Right lobe of liver (tissue), 6 donors: Measurements from ENCODE around the gene SH3PXD2A. TPM values are rescaled to one million over a fixed set of nuclear protein-coding genes. Genes with fewer than 3 reads are reported as not detected.
A peak's percentile ranks its signal among the peaks of the same experiment; 100 is the strongest.

ENCODE experiments used
- ATAC-seq, 4 donors: fragments of 200-7000 bp; cut with Tn5 transposase; one replicate each; pipeline ENCODE4 v1.9.1; 2020; ENCODE audit warnings: mild to moderate bottlenecking in 4 of 4, moderate library complexity in 4 of 4
- DNase-seq, 3 donors: peaks; one replicate each; pipeline ENCODE4 v3.0.0-alpha.2; 2020
- H3K27ac ChIP-seq, 3 donors: fragments of 200-600 bp; one replicate each; pipeline ENCODE4 v1.8.0; 2022
- H3K27me3 ChIP-seq, 2 donors: fragments of 200-600 bp; one replicate each; pipeline ENCODE4 v1.8.0; 2022
- H3K36me3 ChIP-seq, 4 donors: fragments of 200-600 bp; sonication (generic) in 1 of 4; one replicate each; pipeline versions ENCODE4 v1.5.1 to v1.8.0; 2017 to 2022; ENCODE audit warnings: control low read depth in 1 of 4
- H3K4me1 ChIP-seq, 4 donors: fragments of 200-600 bp; sonication (generic) in 1 of 4; one replicate each; pipeline versions ENCODE4 v1.5.1 to v1.8.0; 2017 to 2022; ENCODE audit warnings: control low read depth in 1 of 4
- H3K4me3 ChIP-seq, 3 donors: fragments of 200-600 bp; one replicate each; pipeline ENCODE4 v1.8.0; 2022
- H3K9me3 ChIP-seq, 4 donors: fragments of 200-600 bp; sonication (generic) in 1 of 4; one replicate each; pipeline versions ENCODE4 v1.5.1 to v1.8.0; 2017 to 2022; ENCODE audit warnings: control low read depth in 1 of 4
- CTCF ChIP-seq, 4 donors: fragments of 200-600 bp in 3 of 4; fragments of 450-650 bp in 1 of 4; IDR thresholded peaks; one replicate each; pipeline versions ENCODE4 v1.5.1 to v1.8.0; 2016 to 2022; ENCODE audit warnings: antibody characterized with exemption in 4 of 4, mild to moderate bottlenecking in 2 of 4
- POLR2A ChIP-seq: fragments of 450-650 bp; IDR thresholded peaks from one replicate; pipeline ENCODE4 v1.6.1; 2017; ENCODE audit warnings: antibody characterized with exemption, mild to moderate bottlenecking
- WGBS: methylation state at CpG from one replicate; pipeline ENCODE4 v1.1.6; 2018; ENCODE audit warnings: low coverage, low lambda C conversion rate; ENCODE audit not compliant: insufficient coverage; ENCODE audit errors: missing lambda C conversion rate; 5-methylcytosine and 5-hydroxymethylcytosine counted together
- intact Hi-C, 2 donors: fragments of 100-400 bp; cut with DNase I; formaldehyde crosslinking; loops; one replicate each; pipeline versions ENCODE4 v1.11.2 to v1.14.1; 2022
- total RNA-seq, 6 experiments: library from RNA; depleted of rRNA in 2 of 6; stranded (reverse); fragments of >200 nt in 2 of 6; fragmentation: NEBNext Ultra II Directional in 3 of 6; extraction: Animal tissue kit (Norgen Biotek cat#: 25700) in 3 of 6; gene quantifications; one replicate each; pipeline versions ENCODE4 v1.1.0 to v1.2.4, GENCODE V29; 2016 to 2023
- donor health status: DM: no; HTN: yes; CAD: no.
- donor health status: DM: no; HTN: no; CAD: no.
- donor health status: DM: no; HTN: no; CAD: no.
- donor health status: DM: no; HTN: yes; CAD: no.
- donor health status: DM: no; HTN: yes; CAD: no.

The SH3PXD2A gene
- total RNA-seq, 6 experiments from 2014 or later: 3.0 to 38.3 (median 10.0) TPM

- no CpG with 5 or more reads among the region's 32 CpGs for WGBS
- Histone ChIP-seq H3K36me3 (no peaks in the 10 kb centered on the region), H3K4me3 (no peak overlapping the region), H3K27me3 (no peaks in the 10 kb centered on the region), H3K9me3 (no peaks in the 10 kb centered on the region), H3K27ac (no peak overlapping the region), H3K4me1 (peaks cover 0 to 7% (median 0%) of the 10 kb centered on the region in 4 donors)
- intact Hi-C loops: no loop called here
- DNase-seq (no peak), ATAC-seq (no peak)
- TF ChIP-seq CTCF (IDR thresholded peaks at IDR 0.05): no peak
- no peak for TF ChIP-seq POLR2A
Measured at GRCh38 chr10:103585011-103585405, 270.4 kb downstream of the SH3PXD2A start.

GRCh38 chr10:103584216-103585010, 271.0 kb downstream of the SH3PXD2A start:
- 9% methylated on average over 25 of the region's 111 CpGs for WGBS
- TF ChIP-seq POLR2A: no peak
- no peak for TF ChIP-seq CTCF (IDR thresholded peaks at IDR 0.05)
- peak overlapping the region; percentile 9 to 39 (median 18) for H3K4me3 ChIP-seq
- H3K4me1 ChIP-seq: peaks cover 0 to 6% (median 0%) of the 10 kb centered on the region in 4 donors
- DNase-seq (peak in 1 of 3 donors; percentile 24), ATAC-seq (peak in 1 of 4 donors; percentile 19)
- H3K36me3 ChIP-seq: no peaks in the 10 kb centered on the region
- intact Hi-C loops: no loop called here
- H3K9me3 ChIP-seq: no peaks in the 10 kb centered on the region
- H3K27ac ChIP-seq: no peak overlapping the region
- H3K27me3 ChIP-seq: no peaks in the 10 kb centered on the region

GRCh38 chr10:103583871-103584215, 271.5 kb downstream of the SH3PXD2A start:
- no peaks in the 10 kb centered on the region for H3K36me3 ChIP-seq
- no peak for ATAC-seq
- H3K27ac ChIP-seq: no peak overlapping the region
- intact Hi-C loops: no loop called here
- H3K4me3 ChIP-seq: no peak overlapping the region
- peaks cover 0 to 5% (median 3%) of the 10 kb centered on the region in 4 donors for H3K4me1 ChIP-seq
- 52% methylated on average over 7 of the region's 8 CpGs for WGBS
- TF ChIP-seq CTCF (IDR thresholded peaks at IDR 0.05) (no peak), POLR2A (no peak)
- no peaks in the 10 kb centered on the region for H3K9me3 ChIP-seq
- H3K27me3 ChIP-seq: no peaks in the 10 kb centered on the region
- no peak for DNase-seq

GRCh38 chr10:103582331-103583123, 272.8 kb downstream of the SH3PXD2A start:
- no peaks in the 10 kb centered on the region for H3K27me3 ChIP-seq
- no peaks in the 10 kb centered on the region for H3K36me3 ChIP-seq
- no peak overlapping the region for H3K27ac ChIP-seq
- DNase-seq (no peak), ATAC-seq (no peak)
- no peak overlapping the region for H3K4me3 ChIP-seq
- no peaks in the 10 kb centered on the region for H3K9me3 ChIP-seq
- intact Hi-C loops: no loop called here
- peaks cover 0 to 12% (median 6%) of the 10 kb centered on the region in 4 donors for H3K4me1 ChIP-seq
- TF ChIP-seq CTCF (IDR thresholded peaks at IDR 0.05) (no peak), POLR2A (no peak)
- 83% methylated on average over 7 of the region's 13 CpGs for WGBS
